MCF 10A (cell line): Measurements from ENCODE around the gene GBA2. TPM values are rescaled to one million over a fixed set of nuclear protein-coding genes. Genes with fewer than 3 reads are reported as not detected.

Source experiments
- BruUV-seq: library from RNA; stranded (reverse); fragments of 400-500 nt; replicated peaks from 2 replicates; lab custom pipeline; 2021; lab: Mats Ljungman, UMichigan
- CTCF ChIA-PET: fragments of 300-600 bp; sonication (Branson Sonifier 250); formaldehyde crosslinking; extraction: SDS; loops from one replicate; lab custom pipeline; 2021; ENCODE audit warnings: antibody characterized with exemption, inconsistent platforms; lab: Yijun Ruan, JAX
- POLR2A ChIA-PET: fragments of 300-600, 350-650 bp; sonication (Branson Sonifier 250); formaldehyde crosslinking; extraction: SDS; loops from one replicate; lab custom pipeline; 2020; ENCODE audit warnings: antibody characterized with exemption, inconsistent platforms; lab: Yijun Ruan, JAX
- DNase-seq: peaks from one replicate; pipeline ENCODE4 v3.0.0-alpha.2; 2018; ENCODE audit not compliant: unreplicated experiment
- H3K27ac Mint-ChIP-seq: one replicate; pipeline ENCODE4 v1.8.0; 2022; ENCODE audit warnings: mild to moderate bottlenecking, low read depth, mixed read lengths; ENCODE audit not compliant: unreplicated experiment
- H3K27me3 Mint-ChIP-seq: one replicate; pipeline ENCODE4 v1.8.0; 2022; ENCODE audit warnings: mixed read lengths; ENCODE audit not compliant: insufficient read depth, unreplicated experiment
- H3K36me3 Mint-ChIP-seq: one replicate; pipeline ENCODE4 v1.8.0; 2022; ENCODE audit warnings: mild to moderate bottlenecking, moderate library complexity, mixed read lengths; ENCODE audit not compliant: insufficient read depth, unreplicated experiment
- H3K4me1 Mint-ChIP-seq: one replicate; pipeline ENCODE4 v1.8.0; 2022; ENCODE audit warnings: mixed read lengths; ENCODE audit not compliant: insufficient read depth, unreplicated experiment
- H3K4me3 Mint-ChIP-seq: one replicate; pipeline ENCODE4 v1.8.0; 2022; ENCODE audit warnings: mild to moderate bottlenecking, moderate library complexity, mixed read lengths; ENCODE audit not compliant: unreplicated experiment
- H3K9me3 Mint-ChIP-seq: one replicate; pipeline ENCODE4 v1.8.0; 2022; ENCODE audit warnings: mixed read lengths; ENCODE audit not compliant: unreplicated experiment
- intact Hi-C: fragments of 100-400 bp; cut with micrococcal nuclease; formaldehyde crosslinking; loops from 2 replicates; pipeline ENCODE4 v1.14.1; 2022
- total RNA-seq: library from RNA; stranded (reverse); gene quantifications from 2 replicates; pipeline ENCODE4 v1.2.3, GENCODE V29; 2022
- TF ChIP-seq, protein P1 (sequence below): fragments of 200-600 bp; IDR thresholded peaks from one replicate; pipeline ENCODE4 v1.8.0; 2022; ENCODE audit warnings: antibody characterized with exemption, mild to moderate bottlenecking; ENCODE audit not compliant: unreplicated experiment

Gene GBA2
- total RNA-seq, 1 experiment from 2014 or later, result 51.3 TPM

DNA sequence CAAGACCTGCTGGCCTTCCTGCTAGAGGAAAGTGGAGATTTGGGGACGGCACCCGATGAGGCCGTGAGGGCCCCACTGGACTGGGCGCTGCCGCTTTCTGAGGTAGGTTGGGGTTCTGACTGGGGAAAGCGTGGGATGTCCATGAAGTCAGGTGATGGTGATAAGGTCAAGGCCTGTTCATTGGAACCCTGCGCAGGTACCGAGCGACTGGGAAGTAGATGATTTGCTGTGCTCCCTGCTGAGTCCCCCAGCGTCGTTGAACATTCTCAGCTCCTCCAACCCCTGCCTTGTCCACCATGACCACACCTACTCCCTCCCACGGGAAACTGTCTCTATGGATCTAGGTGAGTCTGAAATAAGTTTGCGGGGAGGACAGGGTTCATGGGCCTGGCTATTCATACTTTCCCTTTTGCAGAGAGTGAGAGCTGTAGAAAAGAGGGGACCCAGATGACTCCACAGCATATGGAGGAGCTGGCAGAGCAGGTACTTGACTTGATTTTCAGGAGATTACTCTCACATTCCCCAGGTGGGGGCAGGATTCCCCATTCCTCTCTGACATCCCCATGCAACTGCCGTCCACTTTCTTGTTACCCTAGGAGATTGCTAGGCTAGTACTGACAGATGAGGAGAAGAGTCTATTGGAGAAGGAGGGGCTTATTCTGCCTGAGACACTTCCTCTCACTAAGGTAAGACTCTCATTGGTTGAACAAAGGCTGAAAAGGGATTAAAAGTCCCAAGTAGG lies 16.1 kb downstream of the GBA2 start:
- H3K4me3 Mint-ChIP-seq, result no peak overlapping the region
- H3K9me3 Mint-ChIP-seq, result no peaks in the 10 kb centered on the region
- peaks cover 44% of the 10 kb centered on the region for H3K36me3 Mint-ChIP-seq
- peak; percentile 66 for DNase-seq
- intact Hi-C loops, result loop anchor here (1.0 to 5.0 kb wide), 9 partner anchors 16 to 621 kb away; partner anchors contain the start of genes GBA2 and RGP1
- peaks cover 13% of the 10 kb centered on the region for H3K4me1 Mint-ChIP-seq
- TSS peak; percentile 75 for BruUV-seq
- ChIA-PET POLR2A (interaction anchor here (0.6 to 15.0 kb wide), 25 partner anchors 11 to 621 kb away, joined by 3 to 284 read pairs (median 9); partner anchors contain the start of genes ARHGEF39, ATOSB, CCDC107 and CLTA), CTCF (interaction anchor here (0.5 to 10.3 kb wide), 14 partner anchors 9 to 93 kb away, joined by 3 to 150 read pairs (median 4); partner anchors contain the start of genes ARHGEF39, CCDC107, GBA2 and MSMP)
- H3K27me3 Mint-ChIP-seq, result no peaks in the 10 kb centered on the region
- no peak overlapping the region for H3K27ac Mint-ChIP-seq
- TF ChIP-seq, protein P1, sequence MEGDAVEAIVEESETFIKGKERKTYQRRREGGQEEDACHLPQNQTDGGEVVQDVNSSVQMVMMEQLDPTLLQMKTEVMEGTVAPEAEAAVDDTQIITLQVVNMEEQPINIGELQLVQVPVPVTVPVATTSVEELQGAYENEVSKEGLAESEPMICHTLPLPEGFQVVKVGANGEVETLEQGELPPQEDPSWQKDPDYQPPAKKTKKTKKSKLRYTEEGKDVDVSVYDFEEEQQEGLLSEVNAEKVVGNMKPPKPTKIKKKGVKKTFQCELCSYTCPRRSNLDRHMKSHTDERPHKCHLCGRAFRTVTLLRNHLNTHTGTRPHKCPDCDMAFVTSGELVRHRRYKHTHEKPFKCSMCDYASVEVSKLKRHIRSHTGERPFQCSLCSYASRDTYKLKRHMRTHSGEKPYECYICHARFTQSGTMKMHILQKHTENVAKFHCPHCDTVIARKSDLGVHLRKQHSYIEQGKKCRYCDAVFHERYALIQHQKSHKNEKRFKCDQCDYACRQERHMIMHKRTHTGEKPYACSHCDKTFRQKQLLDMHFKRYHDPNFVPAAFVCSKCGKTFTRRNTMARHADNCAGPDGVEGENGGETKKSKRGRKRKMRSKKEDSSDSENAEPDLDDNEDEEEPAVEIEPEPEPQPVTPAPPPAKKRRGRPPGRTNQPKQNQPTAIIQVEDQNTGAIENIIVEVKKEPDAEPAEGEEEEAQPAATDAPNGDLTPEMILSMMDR, result peak; percentile 15

DNA sequence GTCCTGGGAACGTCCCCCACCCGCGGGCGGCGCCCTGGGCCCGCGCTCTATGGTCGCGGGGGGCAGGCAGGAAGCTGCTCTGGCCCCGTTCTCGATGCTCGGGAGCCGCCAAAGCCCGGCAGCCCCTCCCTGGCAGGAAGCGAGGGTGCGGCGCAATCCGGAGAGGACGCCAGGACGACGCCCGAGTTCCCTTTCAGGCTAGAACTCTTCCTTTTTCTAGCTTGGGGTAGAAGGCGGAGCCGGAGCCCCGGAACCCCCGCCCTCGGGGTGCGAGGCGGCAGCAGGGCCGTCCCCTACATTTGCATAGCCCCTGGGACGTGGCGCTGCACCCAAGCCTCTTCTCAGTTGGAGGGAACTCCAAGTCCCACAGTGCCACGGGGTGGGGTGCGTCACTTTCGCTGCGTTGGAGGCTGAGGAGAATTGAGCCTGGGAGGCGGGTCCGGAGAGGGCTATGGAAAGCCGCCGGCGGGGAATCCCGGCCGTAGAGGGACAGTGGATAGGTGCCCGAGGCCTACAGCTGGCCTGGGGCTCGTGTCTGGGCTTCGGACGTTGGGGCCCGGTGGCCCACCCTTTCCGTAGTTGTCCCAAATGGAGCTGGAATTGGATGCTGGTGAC lies 16.7 kb downstream of the GBA2 start, which contains the start of the genes CREB3 and TLN1:
TSS of gene CREB3 (plus strand) at position 482 of the 615 bp plus-strand sequence. CDS start at position 589, 107 bp downstream.
TSS of gene TLN1 (minus strand) at position 11 of the 615 bp plus-strand sequence. CDS start 6,501 bp downstream, outside the sequence.
- Mint-ChIP-seq H3K36me3 (peaks cover 37% of the 10 kb centered on the region), H3K9me3 (no peaks in the 10 kb centered on the region), H3K4me1 (peaks cover 14% of the 10 kb centered on the region), H3K4me3 (no peak within 1 kb of the TSS), H3K27me3 (no peaks in the 10 kb centered on the region), H3K27ac (no peak within 1 kb of the TSS)
- intact Hi-C loops, result loop anchor here (1.0 to 5.0 kb wide), 7 partner anchors 25 to 620 kb away; no protein-coding TSS in a partner anchor
- no TSS peak for BruUV-seq
- TF ChIP-seq, protein P1, result no peak
- CTCF ChIA-PET, result interaction anchor here (0.5 to 10.3 kb wide), 12 partner anchors 9 to 85 kb away, joined by 3 to 150 read pairs (median 4); partner anchors contain the start of genes ARHGEF39, CCDC107, GBA2 and MSMP
- POLR2A ChIA-PET, result interaction anchor here (0.6 to 15.0 kb wide), 32 partner anchors 10 to 620 kb away, joined by 3 to 284 read pairs (median 5); partner anchors contain the start of genes ARHGEF39, ATOSB, CCDC107 and CLTA
- peak; percentile 99 for DNase-seq

DNA sequence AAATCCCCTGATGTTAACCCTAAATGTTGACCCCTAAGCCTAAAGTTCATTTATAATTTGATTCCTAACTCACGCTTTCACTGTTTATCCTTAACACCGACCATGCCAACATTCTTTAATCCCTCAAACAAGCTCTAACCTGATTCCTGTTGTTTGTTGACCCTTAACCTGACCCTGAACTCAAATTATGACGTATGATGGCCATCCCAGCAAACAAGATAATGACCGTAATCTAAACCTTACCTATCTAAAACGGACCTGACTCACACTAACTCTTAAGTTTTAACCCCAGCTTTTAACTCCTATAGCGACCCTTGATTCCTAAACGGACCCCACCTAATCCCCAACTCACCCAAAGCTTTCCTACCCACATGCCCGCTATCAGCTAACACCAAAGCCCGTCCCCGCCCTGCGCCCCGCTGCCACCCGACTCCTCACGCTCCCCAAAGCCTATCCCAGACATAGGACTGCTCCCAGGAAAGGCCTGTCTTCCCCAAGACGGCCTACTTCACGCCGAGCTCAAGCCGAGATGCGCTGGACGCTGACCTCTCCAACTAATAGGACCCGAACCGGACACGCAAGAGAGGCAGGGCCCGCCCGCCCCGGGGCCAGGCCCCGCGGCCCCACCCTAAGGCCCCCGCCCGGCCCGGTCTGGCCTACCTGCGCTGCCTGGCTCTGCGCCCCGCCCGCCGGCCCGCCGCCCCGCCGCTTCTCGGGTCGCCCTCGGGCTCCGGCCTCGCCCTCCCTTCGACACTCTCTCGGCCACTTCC lies 17.4 kb downstream of the GBA2 start:
- Mint-ChIP-seq H3K4me3 (no peak overlapping the region), H3K4me1 (peaks cover 21% of the 10 kb centered on the region), H3K9me3 (no peaks in the 10 kb centered on the region), H3K27ac (no peak overlapping the region), H3K36me3 (peaks cover 33% of the 10 kb centered on the region), H3K27me3 (no peaks in the 10 kb centered on the region)
- TSS peak; percentile 41 for BruUV-seq
- intact Hi-C loops, result loop anchor here (1.0 to 5.0 kb wide), 7 partner anchors 25 to 619 kb away; no protein-coding TSS in a partner anchor
- ChIA-PET CTCF (interaction anchor here (0.6 to 10.3 kb wide), 16 partner anchors 8 to 1523 kb away, joined by 3 to 150 read pairs (median 4); partner anchors contain the start of genes ARHGEF39, CCDC107, GBA2 and RGP1), POLR2A (interaction anchor here (0.5 to 15.0 kb wide), 33 partner anchors 10 to 1126 kb away, joined by 3 to 284 read pairs (median 5); partner anchors contain the start of genes ARHGEF39, CCDC107, CLTA and GBA2)
- DNase-seq, result no peak
- TF ChIP-seq, protein P1, result no peak
